Stimulated activated CD8-positive, alpha-beta memory T cell treated with anti-CD3 and anti-CD28 coated beads, Interleukin-15, amount 100 ng/mL, for 1 hour (primary cell): Measurements from ENCODE around the gene ARHGAP27.
A peak's percentile ranks its signal among the peaks of the same experiment; 100 is the strongest.

Source experiments
- DNase-seq: peaks from one replicate; pipeline ENCODE4 v3.0.0-alpha.2; 2020; ENCODE audit warnings: low read depth

The ARHGAP27 gene

DNA sequence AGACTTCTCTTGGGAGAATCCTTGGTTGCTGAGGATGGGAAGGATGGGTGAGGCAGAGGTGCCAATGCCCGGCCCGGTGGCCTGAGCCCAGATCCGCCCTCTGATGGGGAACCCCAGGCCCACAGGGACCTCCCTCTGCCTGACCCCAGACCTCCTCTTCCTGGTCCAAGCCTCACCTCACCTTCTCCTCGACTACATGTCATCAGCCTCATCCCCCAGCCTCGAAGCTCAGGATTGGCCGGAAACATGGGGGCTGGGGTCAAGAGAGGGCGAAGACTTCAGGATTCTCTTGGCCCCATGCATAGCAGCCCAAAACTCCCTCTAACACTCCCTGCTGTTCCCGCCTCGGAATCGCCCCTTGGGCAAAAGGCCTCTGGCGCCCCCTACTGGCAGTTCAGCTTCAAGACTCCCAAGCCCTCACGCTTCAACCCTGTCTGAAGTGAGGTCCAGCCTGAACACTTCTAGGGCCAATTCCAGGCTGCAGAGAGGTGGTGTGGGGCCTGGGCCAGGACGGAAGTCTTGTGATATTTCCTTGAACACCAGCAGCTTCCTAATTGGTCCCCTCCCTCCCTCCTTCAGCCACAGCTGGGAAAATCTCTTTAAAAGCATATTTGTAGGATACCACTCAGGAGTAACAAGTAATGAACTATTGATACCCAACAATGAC, 47.2 kb downstream of the ARHGAP27 start:
- peak; percentile 87 for DNase-seq

- no peak for DNase-seq
These were observed 47.8 kb downstream of the ARHGAP27 start for GRCh38 chr17:45384789-45385262.

GRCh38 chr17:45384047-45384788, 48.5 kb downstream of the ARHGAP27 start:
- DNase-seq: no peak

DNA sequence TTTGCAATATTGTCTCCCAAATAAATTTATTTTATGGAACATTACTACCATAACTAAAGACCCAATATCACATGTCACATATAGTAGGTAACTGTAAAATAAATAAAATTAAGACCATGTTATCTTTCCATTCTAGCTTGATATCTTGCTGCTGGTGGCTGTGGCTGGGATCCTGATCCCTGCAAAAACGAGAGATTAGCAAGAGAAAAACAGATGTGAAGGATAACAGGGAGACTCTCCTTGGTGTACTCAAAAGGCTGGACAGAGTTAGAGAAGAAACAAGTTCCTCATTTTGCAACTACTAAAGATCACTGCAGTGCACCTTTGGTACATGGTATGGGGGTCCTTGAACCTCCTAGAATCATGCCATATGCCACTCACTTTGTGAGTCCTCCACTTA, 49.7 kb downstream of the ARHGAP27 start:
- no peak for DNase-seq

DNA sequence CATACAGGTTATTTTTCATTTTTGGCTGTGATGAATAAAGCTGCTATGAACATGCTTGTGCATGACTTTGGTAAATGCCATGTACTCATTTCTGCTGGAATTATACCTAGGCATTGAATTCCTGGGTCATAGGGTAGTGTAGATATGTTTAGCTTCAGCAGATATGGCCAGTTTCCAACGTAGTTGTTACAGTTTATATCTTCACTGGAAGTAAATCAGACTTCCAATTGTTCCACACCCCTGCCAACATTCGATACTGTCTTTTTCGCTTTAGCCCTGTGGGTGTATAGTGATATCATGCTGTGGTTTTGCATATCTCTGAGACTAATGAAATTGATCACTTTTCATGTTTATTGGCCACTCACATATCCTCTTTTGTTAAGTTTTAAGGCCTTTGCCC, 50.4 kb downstream of the ARHGAP27 start:
- DNase-seq: no peak

DNA sequence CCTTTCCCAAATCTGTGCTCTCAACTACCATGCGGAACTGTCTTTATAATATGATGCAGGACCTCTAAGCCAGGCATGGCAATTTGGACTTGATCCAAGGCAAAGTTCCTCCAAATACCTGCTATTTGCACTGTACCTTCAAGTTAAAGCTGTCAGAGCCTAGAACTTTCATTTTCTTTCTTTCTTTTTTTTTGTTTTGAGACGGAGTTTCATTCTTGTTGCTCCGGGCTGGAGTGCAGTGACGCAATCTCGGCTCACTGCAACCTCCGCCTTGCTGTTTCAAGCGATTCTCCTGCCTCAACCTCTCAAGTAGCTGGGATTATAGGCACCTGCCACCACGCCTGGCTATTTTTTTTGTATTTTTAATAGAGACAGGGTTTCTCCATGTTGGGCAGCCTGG, 51.7 kb downstream of the ARHGAP27 start:
- DNase-seq: no peak

- DNase-seq: no peak
These were observed 52.5 kb downstream of the ARHGAP27 start for GRCh38 chr17:45380046-45380765.

GRCh38 chr17:45377401-45377800, 55.3 kb downstream of the ARHGAP27 start:
- no peak for DNase-seq

GRCh38 chr17:45376171-45377005, 56.3 kb downstream of the ARHGAP27 start:
- no peak for DNase-seq

GRCh38 chr17:45374501-45374900, 58.2 kb downstream of the ARHGAP27 start:
- no peak for DNase-seq

DNA sequence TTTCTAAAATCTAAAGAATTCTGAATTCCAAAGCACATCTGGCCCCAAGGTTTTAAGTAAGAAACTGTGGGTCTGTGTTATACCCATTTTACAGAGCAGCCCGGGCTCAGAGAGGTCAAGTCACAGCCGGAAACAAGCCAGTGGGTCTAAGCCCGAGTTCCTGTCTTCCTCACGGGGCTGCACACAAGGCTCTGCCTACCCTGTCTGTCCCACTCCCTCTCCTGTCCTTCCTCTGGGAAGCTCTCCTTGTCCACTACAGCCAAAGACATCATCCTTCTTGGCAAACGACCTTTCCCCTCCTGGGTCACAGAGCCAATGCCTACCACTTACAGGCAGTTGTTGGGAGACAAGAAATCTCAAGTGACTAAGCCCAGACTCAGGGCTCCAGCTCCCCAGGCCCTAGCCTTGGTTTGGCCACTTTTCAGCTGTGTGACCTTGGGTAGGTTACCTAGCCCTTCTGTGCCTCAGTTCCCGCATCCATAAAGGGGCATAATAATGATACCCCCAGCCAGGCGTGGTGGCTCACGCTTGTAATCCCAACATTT, 60.3 kb downstream of the ARHGAP27 start:
- DNase-seq: no peak

GRCh38 chr17:45371414-45372324, 61.0 kb downstream of the ARHGAP27 start:
- no peak for DNase-seq

- no peak for DNase-seq
These were observed 61.7 kb downstream of the ARHGAP27 start for GRCh38 chr17:45370949-45371413.

- no peak for DNase-seq
These were observed 63.2 kb downstream of the ARHGAP27 start for GRCh38 chr17:45369421-45369820.

- no peak for DNase-seq
These were observed 64.0 kb downstream of the ARHGAP27 start for GRCh38 chr17:45368651-45369050.

DNA sequence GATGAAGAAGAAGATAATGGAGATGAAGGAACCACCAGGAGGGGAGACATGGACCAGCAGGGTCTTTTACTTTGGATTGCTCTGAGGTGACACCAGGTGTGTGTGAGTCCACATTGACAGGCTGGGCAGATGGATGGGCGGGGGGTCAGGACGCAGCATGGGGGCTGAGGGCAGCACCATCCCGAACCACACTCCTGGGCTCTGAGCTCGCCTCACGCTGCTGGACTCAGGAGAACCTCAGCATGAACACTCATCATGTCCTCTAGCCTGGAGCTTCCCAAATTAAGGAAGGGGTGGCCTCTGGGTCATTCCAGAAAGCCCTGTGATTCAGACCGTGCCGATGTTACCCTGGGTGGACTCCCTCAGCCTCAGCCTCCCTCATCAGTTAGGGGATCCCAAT, 65.5 kb downstream of the ARHGAP27 start:
- DNase-seq: no peak

- DNase-seq: no peak
These were observed 66.0 kb downstream of the ARHGAP27 start for GRCh38 chr17:45366691-45367090.

GRCh38 chr17:45366049-45366448, 66.6 kb downstream of the ARHGAP27 start:
- no peak for DNase-seq

GRCh38 chr17:45364531-45365390, 67.9 kb downstream of the ARHGAP27 start:
- DNase-seq: no peak

DNA sequence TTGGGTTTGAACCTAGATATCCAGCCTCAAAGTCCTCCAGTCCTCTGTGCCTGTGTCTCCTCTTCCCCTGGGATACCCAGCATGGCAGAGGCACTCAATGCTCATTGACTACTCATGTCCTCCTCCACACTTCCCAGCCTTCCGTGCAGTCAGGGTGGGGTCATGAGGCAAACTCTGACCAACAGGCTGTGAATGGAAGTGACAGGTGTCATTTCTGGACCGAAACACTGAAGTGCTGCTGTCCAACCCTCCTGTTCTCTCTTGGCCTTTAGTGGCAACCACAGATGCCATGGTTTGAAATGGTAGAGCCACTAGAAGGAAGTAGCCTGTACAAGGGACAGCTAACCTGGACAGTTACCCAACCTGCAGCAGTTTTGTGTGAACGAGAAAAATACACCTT, 69.2 kb downstream of the ARHGAP27 start:
- no peak for DNase-seq
